ENCODE results near the gene PRF1.

Gene PRF1

DNA sequence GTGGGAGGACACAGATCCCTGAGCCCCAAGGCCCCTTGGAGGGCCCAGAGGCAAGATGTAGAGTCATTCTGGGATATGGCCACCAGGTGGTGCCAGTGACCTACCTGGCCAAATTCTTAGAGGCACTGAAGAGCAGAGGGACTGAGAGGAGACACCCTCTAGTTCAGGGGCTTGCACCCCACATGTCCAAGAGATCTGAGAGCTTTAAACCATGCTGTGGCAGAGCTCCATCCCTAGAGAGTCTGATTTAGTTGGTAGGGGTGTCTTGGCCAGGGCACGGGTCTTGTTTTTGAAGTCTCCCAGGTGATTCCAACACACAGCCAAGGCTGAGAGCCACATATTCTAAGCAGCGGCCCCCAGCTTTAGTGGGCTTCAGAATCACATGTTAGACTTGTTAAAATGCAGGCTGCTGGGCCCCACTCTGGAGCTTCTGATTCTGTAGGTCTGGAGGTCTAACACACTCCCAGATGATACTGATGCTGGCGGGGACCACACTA is 52.5 kb downstream of the PRF1 start:
- peak; percentile 91 for TF ChIP-seq CTCF (IDR thresholded peaks at IDR 0.05; ENCODE audit: insufficient read depth, low read depth, low read length, missing control alignments)
- DNase-seq (ENCODE audit: low read depth), result peak; percentile 79
- H3K4me3 ChIP-seq (ENCODE audit: low read depth, low read length), result no peak overlapping the region

DNA sequence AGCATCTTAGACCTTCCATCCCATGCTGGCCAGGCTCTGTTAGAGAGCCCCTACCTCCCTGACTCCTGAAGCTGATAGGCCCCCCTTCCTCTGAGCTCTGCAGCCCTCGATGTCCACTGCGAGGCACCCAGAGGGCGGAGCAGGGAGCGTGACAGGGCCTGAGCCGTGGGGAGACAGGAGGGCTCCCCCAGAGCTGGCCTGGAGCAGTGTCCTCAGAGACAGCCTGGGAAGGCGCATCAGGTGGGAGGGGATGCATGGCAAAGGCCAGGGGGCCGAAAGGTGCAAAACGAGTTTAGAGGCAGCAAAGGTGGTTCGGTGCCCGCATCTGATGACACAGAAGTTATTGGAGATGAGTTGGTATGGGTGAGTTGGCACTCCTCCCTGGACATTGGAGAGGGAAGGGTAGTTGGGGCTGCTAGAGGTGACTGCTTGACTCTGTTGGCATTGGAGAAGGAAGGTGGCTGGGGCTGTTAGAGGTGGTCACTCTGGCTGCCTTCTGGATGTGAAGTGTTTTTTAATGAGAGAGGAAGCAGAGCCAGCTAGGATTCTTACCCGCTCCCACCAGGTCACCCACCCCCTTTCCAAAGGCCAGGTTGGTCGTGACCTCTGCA is 53.1 kb downstream of the PRF1 start:
- no peak overlapping the region for H3K4me3 ChIP-seq (ENCODE audit: low read depth, low read length)
- TF ChIP-seq CTCF (IDR thresholded peaks at IDR 0.05; ENCODE audit: insufficient read depth, low read depth, low read length, missing control alignments), result no peak
- no peak for DNase-seq (ENCODE audit: low read depth)
